ENCODE data around the gene VAPB.

The VAPB gene

GRCh38 chr20:58344741-58345140 lies 44.3 kb upstream of the VAPB start:
- no peak for TF ChIP-seq AEBP2 (tag by site-specific recombination; IDR thresholded peaks at IDR 0.05; ENCODE audit: borderline replicate concordance)
- TF ChIP-seq ZBTB44 (tag by site-specific recombination; IDR thresholded peaks at IDR 0.05), result no peak
- no peak for TF ChIP-seq KLF8 (tag by site-specific recombination; IDR thresholded peaks at IDR 0.05)
- TF ChIP-seq ZNF202 (tag by site-specific recombination; IDR thresholded peaks at IDR 0.05; ENCODE audit: borderline replicate concordance), result no peak
- no peak for TF ChIP-seq SP3 (tag by site-specific recombination; IDR thresholded peaks at IDR 0.05)
- no peak for TF ChIP-seq ZNF600 (tag by site-specific recombination; IDR thresholded peaks at IDR 0.05)
- no peak for TF ChIP-seq ZNF677 (tag by site-specific recombination; IDR thresholded peaks at IDR 0.05)
- no peak for TF ChIP-seq ZNF155 (tag by site-specific recombination; IDR thresholded peaks at IDR 0.05)
- no peak for TF ChIP-seq ZNF292 (tag by site-specific recombination; IDR thresholded peaks at IDR 0.05; ENCODE audit: borderline replicate concordance, low read depth)
- TF ChIP-seq ZNF214 (tag by site-specific recombination; IDR thresholded peaks at IDR 0.05; ENCODE audit: borderline replicate concordance), result no peak
- no peaks in the 10 kb centered on the region for H3K9me3 ChIP-seq (ENCODE audit: control insufficient read depth, insufficient read depth, low read depth, low read length)
- ChIA-PET POLR2A (no interaction called here), CTCF (interaction anchor here (0.6 kb wide), 1 partner anchor 120 kb away, joined by 3 read pairs; no protein-coding TSS in a partner anchor)
- no peak overlapping the region for H3K4me3 ChIP-seq (ENCODE audit: low read depth, low read length)
- H3K27ac ChIP-seq (ENCODE audit: extremely low read depth, low read depth, low read length), result no peak overlapping the region
- peaks cover 4% of the 10 kb centered on the region; the same call in 1 of the 2 replicates for H3K4me1 ChIP-seq (ENCODE audit: control insufficient read depth, insufficient read depth, low read length)
- peaks cover 0 to 29% of the 10 kb centered on the region in 2 experiments; a peak in 1 of 3 replicates for H3K36me3 ChIP-seq (ENCODE audit: control insufficient read depth in 2 of 2, insufficient read depth in 1 of 2, low read length in 2 of 2)

- Histone ChIP-seq H3K4me1 (ENCODE audit: control insufficient read depth, insufficient read depth, low read length) (peaks cover 4% of the 10 kb centered on the region; the same call in 1 of the 2 replicates), H3K27ac (ENCODE audit: extremely low read depth, low read depth, low read length) (no peak overlapping the region), H3K36me3 (ENCODE audit: control insufficient read depth in 2 of 2, insufficient read depth in 1 of 2, low read length in 2 of 2) (peaks cover 0 to 36% of the 10 kb centered on the region in 2 experiments; a peak in 1 of 3 replicates), H3K4me3 (ENCODE audit: low read depth, low read length) (no peak overlapping the region), H3K9me3 (ENCODE audit: control insufficient read depth, insufficient read depth, low read depth, low read length) (no peaks in the 10 kb centered on the region)
- CTCF ChIA-PET, result interaction anchor here (0.6 to 1.7 kb wide), 2 partner anchors 19 to 98 kb away, joined by 4 read pairs; no protein-coding TSS in a partner anchor
- no peak for TF ChIP-seq ZNF146 (tag by site-specific recombination; IDR thresholded peaks at IDR 0.05)
- peak; percentile 74; the same call in 1 of the 2 replicates for TF ChIP-seq ZNF362 (tag by site-specific recombination; IDR thresholded peaks at IDR 0.05)
- POLR2A ChIA-PET, result no interaction called here
Observed at GRCh38 chr20:58349570-58349969, 39.5 kb upstream of the VAPB start.

- ChIA-PET POLR2A (no interaction called here), CTCF (no interaction called here)
- no peak overlapping the region for H3K4me3 ChIP-seq (ENCODE audit: low read depth, low read length)
- H3K4me1 ChIP-seq (ENCODE audit: control insufficient read depth, insufficient read depth, low read length), result peaks cover 4% of the 10 kb centered on the region; the same call in 1 of the 2 replicates
- H3K9me3 ChIP-seq (ENCODE audit: control insufficient read depth, insufficient read depth, low read depth, low read length), result no peaks in the 10 kb centered on the region
- H3K36me3 ChIP-seq (ENCODE audit: control insufficient read depth in 2 of 2, insufficient read depth in 1 of 2, low read length in 2 of 2), result peaks cover 0 to 29% of the 10 kb centered on the region in 2 experiments; a peak in 1 of 3 replicates
- no peak overlapping the region for H3K27ac ChIP-seq (ENCODE audit: extremely low read depth, low read depth, low read length)
- no peak for TF ChIP-seq ZNF146 (tag by site-specific recombination; IDR thresholded peaks at IDR 0.05)
- no peak for TF ChIP-seq KLF1 (tag by site-specific recombination; IDR thresholded peaks at IDR 0.05)
- TF ChIP-seq BCL11A (tag by site-specific recombination; IDR thresholded peaks at IDR 0.05; ENCODE audit: low read depth), result no peak
- TF ChIP-seq ZNF335 (tag by site-specific recombination; conservative IDR thresholded peaks at IDR 0.05), result no peak
- TF ChIP-seq HOXD13 (CRISPR knock-in tag; IDR thresholded peaks at IDR 0.05; ENCODE audit: borderline replicate concordance), result no peak
- no peak for TF ChIP-seq ZNF354C (tag by site-specific recombination; IDR thresholded peaks at IDR 0.05; ENCODE audit: borderline replicate concordance, low read depth)
- TF ChIP-seq ZNF423 (tag by site-specific recombination; IDR thresholded peaks at IDR 0.05), result no peak
- no peak for TF ChIP-seq ZNF404 (tag by site-specific recombination; IDR thresholded peaks at IDR 0.05)
- TF ChIP-seq KLF8 (tag by site-specific recombination; IDR thresholded peaks at IDR 0.05), result no peak
- no peak for TF ChIP-seq PRDM6 (tag by site-specific recombination; IDR thresholded peaks at IDR 0.05)
- no peak for TF ChIP-seq ZNF837 (tag by site-specific recombination; IDR thresholded peaks at IDR 0.05)
- no peak for TF ChIP-seq ZSCAN18 (tag by site-specific recombination; IDR thresholded peaks at IDR 0.05)
Observed at GRCh38 chr20:58352468-58352867, 36.6 kb upstream of the VAPB start.

Measured in HEK293 (cell line).